Measurements from ENCODE around the gene MACROD2.

DNA sequence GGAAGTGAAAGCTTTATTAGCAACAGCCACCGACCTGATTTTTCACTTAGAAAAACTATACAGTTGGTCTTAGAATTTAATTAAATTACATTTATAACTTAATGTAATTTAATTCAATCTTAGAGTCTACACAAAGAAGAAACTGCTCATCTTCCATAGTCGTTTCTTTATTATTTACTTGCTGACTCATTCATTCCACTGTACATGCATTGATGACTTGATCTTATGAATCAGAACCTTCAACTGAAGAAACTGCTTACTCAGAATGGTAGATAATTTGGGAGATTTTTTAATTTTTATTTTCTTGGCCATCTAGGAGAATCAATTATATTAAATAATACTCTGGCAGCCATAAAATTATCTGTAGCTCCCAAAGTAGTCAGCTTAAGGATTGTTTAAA is 1363.7 kb downstream of the MACROD2 start:
- TF ChIP-seq CTCF (conservative IDR thresholded peaks at IDR 0.05; ENCODE audit: low read depth in 2 of 2) = no peak
- no peak for TF ChIP-seq EZH2phosphoT487 (IDR thresholded peaks at IDR 0.05; ENCODE audit: unreplicated experiment)
- TF ChIP-seq, protein P1, sequence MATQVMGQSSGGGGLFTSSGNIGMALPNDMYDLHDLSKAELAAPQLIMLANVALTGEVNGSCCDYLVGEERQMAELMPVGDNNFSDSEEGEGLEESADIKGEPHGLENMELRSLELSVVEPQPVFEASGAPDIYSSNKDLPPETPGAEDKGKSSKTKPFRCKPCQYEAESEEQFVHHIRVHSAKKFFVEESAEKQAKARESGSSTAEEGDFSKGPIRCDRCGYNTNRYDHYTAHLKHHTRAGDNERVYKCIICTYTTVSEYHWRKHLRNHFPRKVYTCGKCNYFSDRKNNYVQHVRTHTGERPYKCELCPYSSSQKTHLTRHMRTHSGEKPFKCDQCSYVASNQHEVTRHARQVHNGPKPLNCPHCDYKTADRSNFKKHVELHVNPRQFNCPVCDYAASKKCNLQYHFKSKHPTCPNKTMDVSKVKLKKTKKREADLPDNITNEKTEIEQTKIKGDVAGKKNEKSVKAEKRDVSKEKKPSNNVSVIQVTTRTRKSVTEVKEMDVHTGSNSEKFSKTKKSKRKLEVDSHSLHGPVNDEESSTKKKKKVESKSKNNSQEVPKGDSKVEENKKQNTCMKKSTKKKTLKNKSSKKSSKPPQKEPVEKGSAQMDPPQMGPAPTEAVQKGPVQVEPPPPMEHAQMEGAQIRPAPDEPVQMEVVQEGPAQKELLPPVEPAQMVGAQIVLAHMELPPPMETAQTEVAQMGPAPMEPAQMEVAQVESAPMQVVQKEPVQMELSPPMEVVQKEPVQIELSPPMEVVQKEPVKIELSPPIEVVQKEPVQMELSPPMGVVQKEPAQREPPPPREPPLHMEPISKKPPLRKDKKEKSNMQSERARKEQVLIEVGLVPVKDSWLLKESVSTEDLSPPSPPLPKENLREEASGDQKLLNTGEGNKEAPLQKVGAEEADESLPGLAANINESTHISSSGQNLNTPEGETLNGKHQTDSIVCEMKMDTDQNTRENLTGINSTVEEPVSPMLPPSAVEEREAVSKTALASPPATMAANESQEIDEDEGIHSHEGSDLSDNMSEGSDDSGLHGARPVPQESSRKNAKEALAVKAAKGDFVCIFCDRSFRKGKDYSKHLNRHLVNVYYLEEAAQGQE (IDR thresholded peaks at IDR 0.05; ENCODE audit: unreplicated experiment) = no peak
- no peak for TF ChIP-seq EZH2 (IDR thresholded peaks at IDR 0.05; ENCODE audit: low read depth, unreplicated experiment)
- no peak for TF ChIP-seq POLR2AphosphoS5 (IDR thresholded peaks at IDR 0.05; ENCODE audit: low read depth)
- TF ChIP-seq CREB1 (CRISPR knock-in tag; IDR thresholded peaks at IDR 0.05; ENCODE audit: low read depth) = no peak
- TF ChIP-seq STAT1 (IDR thresholded peaks at IDR 0.05; ENCODE audit: unreplicated experiment) = no peak
- TF ChIP-seq ZNF331 (CRISPR knock-in tag; IDR thresholded peaks at IDR 0.05; ENCODE audit: low read depth) = no peak
- TF ChIP-seq, protein P2, sequence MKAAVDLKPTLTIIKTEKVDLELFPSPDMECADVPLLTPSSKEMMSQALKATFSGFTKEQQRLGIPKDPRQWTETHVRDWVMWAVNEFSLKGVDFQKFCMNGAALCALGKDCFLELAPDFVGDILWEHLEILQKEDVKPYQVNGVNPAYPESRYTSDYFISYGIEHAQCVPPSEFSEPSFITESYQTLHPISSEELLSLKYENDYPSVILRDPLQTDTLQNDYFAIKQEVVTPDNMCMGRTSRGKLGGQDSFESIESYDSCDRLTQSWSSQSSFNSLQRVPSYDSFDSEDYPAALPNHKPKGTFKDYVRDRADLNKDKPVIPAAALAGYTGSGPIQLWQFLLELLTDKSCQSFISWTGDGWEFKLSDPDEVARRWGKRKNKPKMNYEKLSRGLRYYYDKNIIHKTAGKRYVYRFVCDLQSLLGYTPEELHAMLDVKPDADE (IDR thresholded peaks at IDR 0.05) = no peak

All from GM23338 (cell line).